Esophagus muscularis mucosa (tissue), 4 donors: ENCODE data around the gene SLC2A10. TPM values are rescaled to one million over a fixed set of nuclear protein-coding genes. Genes with fewer than 3 reads are reported as not detected.
A peak's percentile ranks its signal among the peaks of the same experiment; 100 is the strongest.

ENCODE experiments used
- DNase-seq: peaks from one replicate; pipeline ENCODE4 v3.0.0-alpha.2; 2017; ENCODE audit errors: extremely low spot score
- H3K27ac ChIP-seq, 4 donors: fragments of 200-600 bp; sonication (generic); replicated peaks in 1 of 4; 1 replicate in 3 of 4; 2 replicates in 1 of 4; pipeline ENCODE4 v1.5.1; 2016 to 2019; ENCODE audit warnings: mild to moderate bottlenecking in 1 of 4
- H3K27me3 ChIP-seq, 4 donors: fragments of 200-600 bp; sonication (generic); one replicate each; pipeline versions ENCODE4 v1.5.1 to v1.6.0; 2016 to 2019
- H3K36me3 ChIP-seq, 4 donors: fragments of 200-600 bp; sonication (generic); one replicate each; pipeline ENCODE4 v1.5.1; 2016 to 2019
- H3K4me1 ChIP-seq, 4 donors: fragments of 200-600 bp; sonication (generic); one replicate each; pipeline ENCODE4 v1.5.1; 2016 to 2019
- H3K4me3 ChIP-seq, 4 donors: fragments of 200-600 bp; sonication (generic); 1 replicate in 2 of 4; 2 replicates in 2 of 4; pipeline ENCODE4 v1.5.1; 2016 to 2019; ENCODE audit warnings: mild to moderate bottlenecking in 4 of 4, moderate library complexity in 1 of 4
- H3K9me3 ChIP-seq, 4 donors: fragments of 200-600 bp; sonication (generic); 1 replicate in 3 of 4; 2 replicates in 1 of 4; pipeline ENCODE4 v1.5.1; 2016 to 2019
- EP300 ChIP-seq: sonication (generic); formaldehyde crosslinking; IDR thresholded peaks from one replicate; pipeline ENCODE4 v1.6.1; 2017; ENCODE audit warnings: antibody characterized with exemption
- POLR2A ChIP-seq: fragments of 450-650 bp; IDR thresholded peaks from one replicate; pipeline ENCODE4 v1.6.1; 2017; ENCODE audit warnings: antibody characterized with exemption, moderate library complexity, mild to moderate bottlenecking, low read depth
- POLR2AphosphoS5 ChIP-seq, 2 donors: sonication (generic); formaldehyde crosslinking; IDR thresholded peaks; one replicate each; pipeline ENCODE4 v1.6.1; 2017; ENCODE audit warnings: antibody characterized with exemption in 2 of 2
- WGBS: methylation state at CpG from one replicate; pipeline ENCODE4 v1.1.5; 2018; 5-methylcytosine and 5-hydroxymethylcytosine counted together
- intact Hi-C: fragments of 100-400 bp; cut with DNase I; formaldehyde crosslinking; loops from one replicate; pipeline ENCODE4 v1.15.1; 2023
- total RNA-seq, 4 donors: library from RNA; depleted of rRNA; stranded (reverse); fragments of >200 nt; gene quantifications; one replicate each; pipeline versions ENCODE4 v1.1.0 to v1.2.1, GENCODE V29; 2016
- TF ChIP-seq, protein P1 (sequence below), 3 experiments: fragments of 200-600 bp in 2 of 3; fragments of 450-650 bp in 1 of 3; sonication (generic) in 2 of 3; IDR thresholded peaks; one replicate each; pipeline ENCODE4 v1.5.1; 2017 to 2019; ENCODE audit warnings: antibody characterized with exemption in 3 of 3, mild to moderate bottlenecking in 2 of 3, moderate library complexity in 1 of 3

Gene SLC2A10
- total RNA-seq, 4 donors from 2014 or later, result 9.6 to 27.0 (median 15.3) TPM

- Histone ChIP-seq H3K36me3 (no peaks in the 10 kb centered on the region), H3K9me3 (peaks cover 0 to 2% (median under 1%) of the 10 kb centered on the region in 4 donors), H3K27ac (peak overlapping the region in 1 of 4 donors; percentile 5), H3K27me3 (no peaks in the 10 kb centered on the region), H3K4me3 (no peak overlapping the region), H3K4me1 (peaks cover 2 to 51% (median 41%) of the 10 kb centered on the region in 4 donors)
- DNase-seq, result peak; percentile 94
- 36% methylated on average over 4 of the region's 4 CpGs for WGBS
- TF ChIP-seq, protein P1, sequence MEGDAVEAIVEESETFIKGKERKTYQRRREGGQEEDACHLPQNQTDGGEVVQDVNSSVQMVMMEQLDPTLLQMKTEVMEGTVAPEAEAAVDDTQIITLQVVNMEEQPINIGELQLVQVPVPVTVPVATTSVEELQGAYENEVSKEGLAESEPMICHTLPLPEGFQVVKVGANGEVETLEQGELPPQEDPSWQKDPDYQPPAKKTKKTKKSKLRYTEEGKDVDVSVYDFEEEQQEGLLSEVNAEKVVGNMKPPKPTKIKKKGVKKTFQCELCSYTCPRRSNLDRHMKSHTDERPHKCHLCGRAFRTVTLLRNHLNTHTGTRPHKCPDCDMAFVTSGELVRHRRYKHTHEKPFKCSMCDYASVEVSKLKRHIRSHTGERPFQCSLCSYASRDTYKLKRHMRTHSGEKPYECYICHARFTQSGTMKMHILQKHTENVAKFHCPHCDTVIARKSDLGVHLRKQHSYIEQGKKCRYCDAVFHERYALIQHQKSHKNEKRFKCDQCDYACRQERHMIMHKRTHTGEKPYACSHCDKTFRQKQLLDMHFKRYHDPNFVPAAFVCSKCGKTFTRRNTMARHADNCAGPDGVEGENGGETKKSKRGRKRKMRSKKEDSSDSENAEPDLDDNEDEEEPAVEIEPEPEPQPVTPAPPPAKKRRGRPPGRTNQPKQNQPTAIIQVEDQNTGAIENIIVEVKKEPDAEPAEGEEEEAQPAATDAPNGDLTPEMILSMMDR (IDR thresholded peaks at IDR 0.05), result peak in 1 of 3 experiments; percentile 23
- TF ChIP-seq EP300, result no peak
- TF ChIP-seq POLR2A, result no peak
- peak; percentile 45 to 64 for TF ChIP-seq POLR2AphosphoS5 (IDR thresholded peaks at IDR 0.05)
- intact Hi-C loops, result no loop called here
Measured at GRCh38 chr20:46715292-46715756, 5.9 kb downstream of the SLC2A10 start.

GRCh38 chr20:46717818-46718541 lies 8.5 kb downstream of the SLC2A10 start:
- Histone ChIP-seq H3K4me1 (peaks cover 2 to 27% (median 19%) of the 10 kb centered on the region in 4 donors), H3K27me3 (no peaks in the 10 kb centered on the region), H3K27ac (no peak overlapping the region), H3K4me3 (no peak overlapping the region), H3K9me3 (peaks cover 0 to 10% (median 7%) of the 10 kb centered on the region in 4 donors), H3K36me3 (no peaks in the 10 kb centered on the region)
- intact Hi-C loops, result no loop called here
- TF ChIP-seq, protein P1 (IDR thresholded peaks at IDR 0.05), result no peak
- TF ChIP-seq POLR2AphosphoS5 (IDR thresholded peaks at IDR 0.05), result no peak
- TF ChIP-seq EP300, result no peak
- no peak for TF ChIP-seq POLR2A
- DNase-seq, result no peak
- whole genome bisulfite sequencing, result 94% methylated on average over 9 of the region's 9 CpGs

DNA sequence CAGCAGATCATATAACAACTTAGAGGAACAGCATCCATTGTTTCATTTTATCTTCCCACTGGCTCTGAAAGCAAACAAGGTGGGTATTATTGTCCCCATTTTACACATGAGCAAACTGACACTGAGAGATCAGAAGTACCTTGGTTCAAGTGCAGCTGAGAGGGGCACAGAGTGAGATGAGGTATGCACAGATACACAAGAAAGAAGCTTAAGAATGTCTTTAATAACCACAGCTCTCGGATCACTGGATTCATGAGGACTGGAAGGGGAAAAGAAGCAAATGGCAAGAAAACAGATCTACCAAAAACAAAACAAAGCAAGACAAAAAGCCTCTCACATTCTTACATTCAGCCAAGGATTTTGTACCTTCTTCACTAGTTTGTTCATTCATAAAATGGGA lies 10.6 kb downstream of the SLC2A10 start:
- no peak for TF ChIP-seq POLR2AphosphoS5 (IDR thresholded peaks at IDR 0.05)
- no peak for TF ChIP-seq POLR2A
- no peak for TF ChIP-seq EP300
- TF ChIP-seq, protein P1 (IDR thresholded peaks at IDR 0.05), result no peak
- intact Hi-C loops, result no loop called here
- 82% methylated on average over 1 of the region's 1 CpG for WGBS
- Histone ChIP-seq H3K9me3 (peaks cover 0 to 14% (median 7%) of the 10 kb centered on the region in 4 donors), H3K27me3 (no peaks in the 10 kb centered on the region), H3K36me3 (peaks cover 0 to under 1% (median under 1%) of the 10 kb centered on the region in 4 donors), H3K4me1 (peaks cover 2 to 9% (median 8%) of the 10 kb centered on the region in 4 donors), H3K27ac (no peak overlapping the region), H3K4me3 (no peak overlapping the region)
- DNase-seq, result no peak

DNA sequence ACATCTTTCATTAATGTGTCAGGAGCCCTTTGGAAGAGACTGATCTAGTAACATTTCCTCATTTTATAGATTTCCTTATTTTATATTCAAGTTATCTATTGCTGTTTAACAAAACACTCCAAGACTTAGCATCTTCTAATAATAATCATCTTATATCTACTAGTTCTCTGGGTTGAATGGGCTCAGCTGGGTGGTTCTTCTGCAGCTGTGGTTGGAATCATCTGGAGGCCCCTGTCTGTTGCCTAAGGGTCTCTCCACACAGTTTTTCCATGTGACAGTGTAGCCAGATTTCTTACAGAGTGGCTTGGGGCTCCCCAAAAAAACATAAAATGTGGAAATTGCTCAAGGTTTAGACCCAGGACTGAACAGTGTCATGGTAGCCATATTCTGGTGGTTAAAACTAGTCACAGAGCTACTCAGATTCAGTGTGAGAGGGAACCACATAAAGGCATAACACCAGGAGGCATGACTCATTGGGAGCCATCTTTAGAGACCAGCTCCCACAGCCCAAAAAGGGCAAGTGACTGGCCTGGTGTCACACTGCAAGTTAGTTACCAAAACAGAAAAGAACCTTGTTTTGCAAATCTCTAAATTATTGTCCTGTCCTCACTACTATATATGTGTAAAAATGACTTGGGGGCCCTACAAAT lies 11.5 kb downstream of the SLC2A10 start:
- peaks cover 0 to under 1% (median 0%) of the 10 kb centered on the region in 4 donors for H3K4me1 ChIP-seq
- peaks cover 0 to 14% (median 7%) of the 10 kb centered on the region in 4 donors for H3K9me3 ChIP-seq
- H3K4me3 ChIP-seq, result no peak overlapping the region
- no peak overlapping the region for H3K27ac ChIP-seq
- TF ChIP-seq, protein P1 (IDR thresholded peaks at IDR 0.05), result no peak
- no peak for TF ChIP-seq POLR2A
- TF ChIP-seq POLR2AphosphoS5 (IDR thresholded peaks at IDR 0.05), result no peak
- TF ChIP-seq EP300, result no peak
- peaks cover 0 to 9% (median 5%) of the 10 kb centered on the region in 4 donors for H3K36me3 ChIP-seq
- no peak for DNase-seq
- H3K27me3 ChIP-seq, result no peaks in the 10 kb centered on the region
- intact Hi-C loops, result no loop called here
